Skeletal muscle satellite cell (primary cell): ENCODE data around the gene NAP1L4.

Source experiments
- H3K27me3 ChIP-seq: 2 replicates; pipeline ENCODE4 v1.7.0; 2013; ENCODE audit warnings: low read length; ENCODE audit not compliant: control insufficient read depth, insufficient read depth
- H3K36me3 ChIP-seq: 2 replicates; pipeline ENCODE4 v1.7.0; 2013; ENCODE audit warnings: mild to moderate bottlenecking, control low read depth, low read length; ENCODE audit not compliant: insufficient read depth
- H3K4me1 ChIP-seq: 2 replicates; pipeline ENCODE4 v1.7.0; 2013; ENCODE audit warnings: low read length; ENCODE audit not compliant: control insufficient read depth, insufficient read depth
- H3K4me2 ChIP-seq: 2 replicates; pipeline ENCODE4 v1.7.0; 2013; ENCODE audit warnings: mild to moderate bottlenecking, low read length
- H3K4me3 ChIP-seq: 2 replicates; pipeline ENCODE4 v1.7.0; 2013; ENCODE audit warnings: low read length
- H3K9ac ChIP-seq: 2 replicates; pipeline ENCODE4 v1.7.0; 2013; ENCODE audit warnings: mild to moderate bottlenecking, low read depth, low read length, moderate library complexity
- H3K9me3 ChIP-seq: replicated peaks from 2 replicates; pipeline ENCODE4 v1.7.0; 2013; ENCODE audit warnings: mild to moderate bottlenecking, control low read depth, low read length

Gene NAP1L4

GRCh38 chr11:2931420-2931746 lies 60.7 kb downstream of the NAP1L4 start:
- peaks cover 43% of the 10 kb centered on the region for H3K4me1 ChIP-seq
- H3K9me3 ChIP-seq, result no peaks in the 10 kb centered on the region
- H3K27me3 ChIP-seq, result no peaks in the 10 kb centered on the region
- no peak overlapping the region for H3K9ac ChIP-seq
- no peaks in the 10 kb centered on the region for H3K36me3 ChIP-seq
- H3K4me2 ChIP-seq, result no peak overlapping the region
- no peak overlapping the region for H3K4me3 ChIP-seq

DNA sequence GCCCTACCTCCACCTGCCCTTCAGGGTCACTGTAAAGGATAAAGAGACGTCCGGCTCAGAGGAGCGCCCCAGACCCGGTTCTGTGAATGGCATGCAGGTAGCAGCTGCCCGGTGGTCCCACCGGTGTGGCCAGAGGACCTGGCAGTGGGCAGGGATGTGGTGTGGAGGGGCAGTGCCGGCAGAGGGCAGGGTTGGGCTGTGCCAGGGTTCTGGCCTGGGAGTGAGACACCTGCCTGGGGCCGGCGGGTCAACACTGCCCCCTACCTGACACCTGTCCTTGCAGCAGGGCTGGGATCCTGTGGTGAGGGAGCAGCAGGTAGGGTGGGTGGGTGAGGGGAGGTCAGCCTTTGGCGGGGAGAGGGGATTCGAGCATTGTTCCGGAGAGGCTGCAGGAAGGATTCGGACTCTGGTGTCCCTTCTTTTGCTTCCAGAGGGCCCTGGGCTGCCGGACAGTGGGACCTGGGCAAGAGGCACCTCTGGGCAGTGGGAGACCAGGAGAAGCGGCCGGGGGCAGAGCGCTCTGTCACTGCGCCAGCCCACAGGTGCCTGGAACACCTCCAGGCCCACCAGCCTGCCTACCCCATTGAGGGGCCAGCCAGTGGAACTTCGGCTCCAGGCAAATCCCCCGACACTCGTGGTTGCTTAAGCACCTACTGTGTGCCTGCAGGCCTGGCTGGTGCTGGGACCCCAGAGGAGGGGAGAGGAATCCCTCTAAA lies 61.3 kb downstream of the NAP1L4 start:
- H3K36me3 ChIP-seq, result no peaks in the 10 kb centered on the region
- H3K27me3 ChIP-seq, result no peaks in the 10 kb centered on the region
- H3K4me3 ChIP-seq, result peak overlapping the region; percentile 72
- peak overlapping the region; percentile 87 for H3K4me2 ChIP-seq
- H3K4me1 ChIP-seq, result peaks cover 43% of the 10 kb centered on the region
- H3K9me3 ChIP-seq, result no peaks in the 10 kb centered on the region
- peak overlapping the region; percentile 83 for H3K9ac ChIP-seq

DNA sequence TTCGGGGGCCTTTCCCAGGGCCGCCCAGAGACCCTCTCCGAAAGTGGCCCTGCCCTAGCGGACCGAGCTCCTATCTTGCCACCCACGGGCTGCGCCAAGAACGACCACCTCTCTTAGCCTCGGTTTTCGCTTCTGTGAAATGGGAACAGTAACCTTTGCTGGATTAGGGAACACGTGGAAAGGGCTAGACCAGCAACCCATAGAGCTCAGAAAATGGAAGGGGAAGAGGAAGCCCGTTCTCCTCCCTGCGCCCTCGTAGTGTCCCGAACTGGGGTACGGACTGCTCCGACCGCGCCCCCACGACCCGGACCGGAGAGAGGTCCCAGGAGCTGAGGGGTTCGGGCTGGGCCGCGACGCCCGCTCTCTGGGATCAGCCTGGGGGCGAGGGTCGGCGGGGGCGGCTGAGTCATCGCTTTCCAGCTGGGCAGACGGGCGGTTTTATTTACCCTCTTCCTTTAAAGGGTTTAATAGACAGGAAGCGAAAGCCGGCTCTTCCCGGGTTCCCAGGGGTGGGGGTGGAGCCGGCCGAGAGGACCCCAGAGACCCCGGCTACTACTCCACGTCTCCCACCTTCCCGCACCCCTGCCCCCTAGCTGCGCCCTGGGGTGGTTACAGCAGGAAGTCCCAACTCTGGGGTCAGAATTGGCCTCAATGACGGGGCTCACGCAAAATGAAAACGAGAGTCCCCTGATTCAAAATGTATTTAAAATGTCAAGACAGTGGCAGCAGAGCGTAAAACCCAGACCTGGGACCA lies 62.0 kb downstream of the NAP1L4 start:
- Histone ChIP-seq H3K4me3 (peak overlapping the region; percentile 72), H3K4me2 (peak overlapping the region; percentile 87), H3K9me3 (no peaks in the 10 kb centered on the region), H3K36me3 (no peaks in the 10 kb centered on the region), H3K27me3 (no peaks in the 10 kb centered on the region), H3K4me1 (peaks cover 43% of the 10 kb centered on the region), H3K9ac (peak overlapping the region; percentile 83)

- Histone ChIP-seq H3K9me3 (no peaks in the 10 kb centered on the region), H3K4me2 (peak overlapping the region; percentile 87), H3K9ac (peak overlapping the region; percentile 83), H3K36me3 (no peaks in the 10 kb centered on the region), H3K27me3 (no peaks in the 10 kb centered on the region), H3K4me3 (peak overlapping the region; percentile 72), H3K4me1 (peaks cover 43% of the 10 kb centered on the region)
These were observed 62.6 kb downstream of the NAP1L4 start for GRCh38 chr11:2929531-2929949.

GRCh38 chr11:2928605-2929530 lies 63.3 kb downstream of the NAP1L4 start, which contains the start of gene PHLDA2:
PHLDA2 (minus strand) TSS chr11:2929420; CDS start chr11:2929364, 56 bp downstream.
- Histone ChIP-seq H3K4me1 (peaks cover 43% of the 10 kb centered on the region), H3K4me3 (peak within 1 kb of the TSS; percentile 72)

DNA sequence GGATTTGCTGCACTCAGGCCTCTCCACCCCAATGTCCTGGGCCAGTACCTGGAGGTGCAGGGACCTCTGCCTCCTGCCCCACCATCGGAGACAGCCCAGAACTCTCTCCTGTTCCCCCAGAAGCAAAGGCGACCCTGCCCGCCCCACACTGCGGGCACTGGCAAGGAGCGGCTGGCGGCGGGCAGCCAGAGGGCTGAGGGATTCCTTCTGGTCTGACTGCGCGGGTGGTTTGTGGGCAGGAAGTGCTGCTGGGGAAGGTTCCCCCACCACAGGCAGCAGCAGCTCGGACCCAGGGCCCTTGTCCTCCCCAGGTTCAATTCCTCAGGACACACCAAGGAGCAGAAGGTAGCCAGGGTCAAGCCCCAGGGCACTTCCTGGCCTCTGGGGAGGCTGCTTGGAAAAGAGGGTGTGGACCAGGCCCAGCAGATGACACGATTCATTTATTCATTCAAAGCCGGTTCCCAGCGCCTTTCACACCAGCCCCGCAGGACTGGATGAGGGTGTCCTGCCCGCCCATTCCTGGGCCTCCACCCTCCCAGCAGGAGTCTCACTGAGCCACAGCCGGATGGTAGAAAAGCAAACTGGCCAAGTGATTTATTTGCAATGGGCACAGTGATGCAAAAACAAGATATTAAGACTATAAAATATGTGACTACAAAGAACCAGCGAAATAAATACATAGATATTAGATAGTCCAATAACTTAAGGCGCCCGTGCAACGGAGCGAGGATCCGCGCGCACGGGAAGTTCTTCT lies 64.1 kb downstream of the NAP1L4 start:
- Histone ChIP-seq H3K4me2 (peak overlapping the region; percentile 87), H3K27me3 (no peaks in the 10 kb centered on the region), H3K9me3 (no peaks in the 10 kb centered on the region), H3K4me1 (peaks cover 36% of the 10 kb centered on the region), H3K36me3 (no peaks in the 10 kb centered on the region), H3K9ac (peak overlapping the region; percentile 87), H3K4me3 (peak overlapping the region; percentile 72)

More at GRCh38 chr11:2928605-2929530, 63.3 kb downstream of the NAP1L4 start, which contains the start of gene PHLDA2:
- H3K9ac ChIP-seq, result peak within 1 kb of the TSS; percentile 87
- no peaks in the 10 kb centered on the region for H3K36me3 ChIP-seq
- peak within 1 kb of the TSS; percentile 87 for H3K4me2 ChIP-seq
- H3K9me3 ChIP-seq, result no peaks in the 10 kb centered on the region
- no peaks in the 10 kb centered on the region for H3K27me3 ChIP-seq

DNA sequence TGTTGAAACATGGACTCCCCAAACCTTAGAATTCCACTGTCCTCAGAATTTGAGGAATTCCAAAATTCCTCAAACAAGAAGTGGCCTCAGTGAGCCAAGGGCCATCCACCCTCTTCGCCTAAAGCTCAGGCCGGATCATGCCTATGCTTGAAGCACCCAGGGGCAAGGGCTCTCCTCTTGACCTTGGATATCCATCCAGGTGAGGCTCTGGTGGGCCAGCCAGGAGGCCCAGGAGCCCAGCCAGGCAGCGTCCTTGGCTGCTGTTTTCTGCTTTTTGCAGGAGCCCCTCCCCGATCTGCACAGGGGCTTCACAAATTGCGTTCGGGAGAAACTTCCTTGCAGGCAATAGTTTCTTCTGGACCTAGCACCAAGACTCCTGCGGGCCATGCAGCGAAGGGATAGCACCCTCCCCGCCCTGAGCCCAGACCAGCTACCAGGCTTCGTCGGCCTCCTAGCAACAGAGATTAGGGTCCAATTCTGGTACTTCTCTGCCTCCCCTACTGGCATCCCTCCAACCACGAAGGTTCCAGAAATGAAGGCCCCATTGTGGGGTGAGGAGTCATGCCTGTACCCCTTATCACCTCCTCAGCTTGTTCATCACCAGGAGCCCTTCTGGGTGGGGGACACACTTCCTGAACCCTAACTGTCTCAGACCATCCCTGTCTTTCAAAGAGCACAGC lies 64.9 kb downstream of the NAP1L4 start:
- Histone ChIP-seq H3K9ac (peak overlapping the region; percentile 87), H3K9me3 (no peaks in the 10 kb centered on the region), H3K27me3 (no peaks in the 10 kb centered on the region), H3K36me3 (no peaks in the 10 kb centered on the region), H3K4me1 (peaks cover 28% of the 10 kb centered on the region), H3K4me3 (peak overlapping the region; percentile 72), H3K4me2 (peak overlapping the region; percentile 87)

DNA sequence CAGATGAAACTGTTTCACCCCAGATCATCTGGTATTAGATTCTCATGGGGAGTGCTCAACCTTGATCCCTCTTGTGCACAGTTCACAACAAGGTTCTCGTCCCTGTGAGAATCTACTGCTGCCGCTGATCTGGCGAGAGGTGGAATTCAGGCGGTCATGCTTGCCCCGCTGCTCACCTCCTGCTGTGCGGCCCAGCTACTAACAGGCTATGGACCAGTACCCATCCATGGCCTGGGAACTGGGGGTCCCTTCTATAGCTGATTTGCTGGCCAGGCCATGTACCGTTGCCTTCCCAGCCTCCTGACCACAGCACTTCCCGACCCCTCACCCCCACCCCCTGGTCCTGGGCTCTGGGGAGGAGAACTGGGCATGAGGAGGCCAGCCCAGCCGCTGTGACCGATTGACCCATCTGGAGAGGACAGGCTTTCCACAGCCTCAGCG lies 65.5 kb downstream of the NAP1L4 start:
- H3K9me3 ChIP-seq, result no peaks in the 10 kb centered on the region
- H3K4me1 ChIP-seq, result peaks cover 26% of the 10 kb centered on the region
- no peak overlapping the region for H3K4me2 ChIP-seq
- no peak overlapping the region for H3K4me3 ChIP-seq
- H3K27me3 ChIP-seq, result no peaks in the 10 kb centered on the region
- no peak overlapping the region for H3K9ac ChIP-seq
- H3K36me3 ChIP-seq, result no peaks in the 10 kb centered on the region

- Histone ChIP-seq H3K27me3 (no peaks in the 10 kb centered on the region), H3K4me3 (no peak overlapping the region), H3K9me3 (no peaks in the 10 kb centered on the region), H3K36me3 (no peaks in the 10 kb centered on the region), H3K9ac (no peak overlapping the region), H3K4me2 (no peak overlapping the region), H3K4me1 (peaks cover 19% of the 10 kb centered on the region)
These were observed 67.1 kb downstream of the NAP1L4 start for GRCh38 chr11:2924821-2925675.

- Histone ChIP-seq H3K36me3 (no peaks in the 10 kb centered on the region), H3K9ac (no peak overlapping the region), H3K4me2 (no peak overlapping the region), H3K4me3 (no peak overlapping the region), H3K9me3 (no peaks in the 10 kb centered on the region), H3K27me3 (no peaks in the 10 kb centered on the region), H3K4me1 (peaks cover 14% of the 10 kb centered on the region)
These were observed 67.7 kb downstream of the NAP1L4 start for GRCh38 chr11:2924381-2924780.
